Measurements from ENCODE around the gene CLEC17A.

CLEC17A gene

GRCh38 chr19:14565765-14566711 lies 16.8 kb upstream of the CLEC17A start:
- no peak overlapping the region for H3K27ac ChIP-seq
- TF ChIP-seq, protein P1, sequence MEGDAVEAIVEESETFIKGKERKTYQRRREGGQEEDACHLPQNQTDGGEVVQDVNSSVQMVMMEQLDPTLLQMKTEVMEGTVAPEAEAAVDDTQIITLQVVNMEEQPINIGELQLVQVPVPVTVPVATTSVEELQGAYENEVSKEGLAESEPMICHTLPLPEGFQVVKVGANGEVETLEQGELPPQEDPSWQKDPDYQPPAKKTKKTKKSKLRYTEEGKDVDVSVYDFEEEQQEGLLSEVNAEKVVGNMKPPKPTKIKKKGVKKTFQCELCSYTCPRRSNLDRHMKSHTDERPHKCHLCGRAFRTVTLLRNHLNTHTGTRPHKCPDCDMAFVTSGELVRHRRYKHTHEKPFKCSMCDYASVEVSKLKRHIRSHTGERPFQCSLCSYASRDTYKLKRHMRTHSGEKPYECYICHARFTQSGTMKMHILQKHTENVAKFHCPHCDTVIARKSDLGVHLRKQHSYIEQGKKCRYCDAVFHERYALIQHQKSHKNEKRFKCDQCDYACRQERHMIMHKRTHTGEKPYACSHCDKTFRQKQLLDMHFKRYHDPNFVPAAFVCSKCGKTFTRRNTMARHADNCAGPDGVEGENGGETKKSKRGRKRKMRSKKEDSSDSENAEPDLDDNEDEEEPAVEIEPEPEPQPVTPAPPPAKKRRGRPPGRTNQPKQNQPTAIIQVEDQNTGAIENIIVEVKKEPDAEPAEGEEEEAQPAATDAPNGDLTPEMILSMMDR (IDR thresholded peaks at IDR 0.05): no peak

- no peak overlapping the region for H3K27ac ChIP-seq
- no peak for TF ChIP-seq ZFX (IDR thresholded peaks at IDR 0.05; ENCODE audit: borderline replicate concordance)
- TF ChIP-seq, protein P1 (IDR thresholded peaks at IDR 0.05): no peak
These were observed 16.2 kb upstream of the CLEC17A start for GRCh38 chr19:14566712-14567077.

- H3K27ac ChIP-seq: no peak overlapping the region
- TF ChIP-seq, protein P1 (IDR thresholded peaks at IDR 0.05): no peak
- no peak for TF ChIP-seq ZFX (IDR thresholded peaks at IDR 0.05; ENCODE audit: borderline replicate concordance)
These were observed 15.8 kb upstream of the CLEC17A start for GRCh38 chr19:14567079-14567478.

- H3K27ac ChIP-seq: peak overlapping the region; percentile 73
These were observed 11.9 kb upstream of the CLEC17A start for GRCh38 chr19:14570864-14571527.

GRCh38 chr19:14571695-14572490 lies 11.0 kb upstream of the CLEC17A start, which contains the start of gene NDUFB7:
Gene NDUFB7, minus strand, starts transcription at chr19:14572066. Its CDS starts 66 bp downstream, at chr19:14572000.
- no peak for TF ChIP-seq ZFX (IDR thresholded peaks at IDR 0.05; ENCODE audit: borderline replicate concordance)
- TF ChIP-seq, protein P1 (IDR thresholded peaks at IDR 0.05): peak; percentile 95
- H3K27ac ChIP-seq: peak within 1 kb of the TSS; percentile 73

More at GRCh38 chr19:14570864-14571527, 11.9 kb upstream of the CLEC17A start:
- TF ChIP-seq, protein P1 (IDR thresholded peaks at IDR 0.05): no peak
- TF ChIP-seq ZFX (IDR thresholded peaks at IDR 0.05; ENCODE audit: borderline replicate concordance): no peak

- TF ChIP-seq ZFX (IDR thresholded peaks at IDR 0.05; ENCODE audit: borderline replicate concordance): no peak
- TF ChIP-seq, protein P1 (IDR thresholded peaks at IDR 0.05): no peak
- no peak overlapping the region for H3K27ac ChIP-seq
These were observed 7.4 kb upstream of the CLEC17A start for GRCh38 chr19:14575428-14575980.

Data from 22Rv1 (cell line).